Ishikawa (cell line): ENCODE measurements around the gene PLSCR4.

ENCODE experiments used
- CEBPB ChIP-seq: IDR thresholded peaks from 2 replicates; pipeline ENCODE4 v1.6.1; 2012
- CREB1 ChIP-seq: IDR thresholded peaks from 2 replicates; pipeline ENCODE4 v1.6.1; 2012; ENCODE audit warnings: low read depth
- EGR1 ChIP-seq: IDR thresholded peaks from 2 replicates; pipeline ENCODE4 v1.6.1; 2012
- EP300 ChIP-seq: IDR thresholded peaks from 2 replicates; pipeline ENCODE4 v1.6.1; 2012; ENCODE audit warnings: borderline replicate concordance
- FOXM1 ChIP-seq: IDR thresholded peaks from 2 replicates; pipeline ENCODE4 v1.6.1; 2012; ENCODE audit warnings: low read depth, borderline replicate concordance
- MAX ChIP-seq: IDR thresholded peaks from 2 replicates; pipeline ENCODE4 v1.6.1; 2012
- NFIC ChIP-seq: IDR thresholded peaks from 2 replicates; pipeline ENCODE4 v1.6.1; 2012
- RAD21 ChIP-seq: IDR thresholded peaks from 2 replicates; pipeline ENCODE4 v1.6.1; 2012; ENCODE audit warnings: low read depth
- REST ChIP-seq: IDR thresholded peaks from 2 replicates; pipeline ENCODE4 v1.6.1; 2012; ENCODE audit warnings: low read depth, mild to moderate bottlenecking
- TAF1 ChIP-seq: IDR thresholded peaks from 2 replicates; pipeline ENCODE4 v1.6.1; 2012; ENCODE audit warnings: low read depth, mild to moderate bottlenecking
- TCF12 ChIP-seq: IDR thresholded peaks from 2 replicates; pipeline ENCODE4 v1.6.1; 2012; ENCODE audit warnings: low read depth
- TEAD4 ChIP-seq: IDR thresholded peaks from 2 replicates; pipeline ENCODE4 v1.6.1; 2012
- USF1 ChIP-seq: IDR thresholded peaks from 2 replicates; pipeline ENCODE4 v1.6.1; 2012
- YY1 ChIP-seq: IDR thresholded peaks from 2 replicates; pipeline ENCODE4 v1.6.1; 2012; ENCODE audit warnings: low read depth
- ZBTB7A ChIP-seq: IDR thresholded peaks from 2 replicates; pipeline ENCODE4 v1.6.1; 2012; ENCODE audit warnings: low read depth

The PLSCR4 gene

GRCh38 chr3:146153429-146153828 lies 97.5 kb downstream of the PLSCR4 start:
- TF ChIP-seq FOXM1 (no peak), TAF1 (no peak), TEAD4 (no peak), TCF12 (no peak), REST (no peak), ZBTB7A (no peak), NFIC (no peak), CEBPB (no peak), EP300 (no peak), YY1 (no peak)

- TF ChIP-seq EP300 (no peak), TAF1 (no peak), CEBPB (no peak), CREB1 (no peak), TEAD4 (no peak), USF1 (no peak), MAX (no peak), REST (no peak), EGR1 (no peak), NFIC (no peak), YY1 (no peak), TCF12 (no peak), FOXM1 (no peak), RAD21 (no peak), ZBTB7A (no peak)
Observed at GRCh38 chr3:146152834-146153233, 98.1 kb downstream of the PLSCR4 start.

GRCh38 chr3:146148468-146148931 lies 102.4 kb downstream of the PLSCR4 start:
- no peak for TF ChIP-seq TAF1
- no peak for TF ChIP-seq RAD21
- TF ChIP-seq CREB1 = no peak
- no peak for TF ChIP-seq TCF12
- no peak for TF ChIP-seq CEBPB
- TF ChIP-seq EGR1 = no peak
- no peak for TF ChIP-seq YY1
- no peak for TF ChIP-seq FOXM1

- TF ChIP-seq RAD21 (no peak), CEBPB (no peak), TEAD4 (no peak), MAX (no peak), USF1 (no peak), REST (no peak), EGR1 (no peak), EP300 (no peak), FOXM1 (no peak), CREB1 (no peak), TAF1 (no peak), NFIC (no peak), YY1 (no peak), TCF12 (no peak), ZBTB7A (no peak)
Observed at GRCh38 chr3:146145642-146146041, 105.3 kb downstream of the PLSCR4 start.

GRCh38 chr3:146142757-146143156 lies 108.1 kb downstream of the PLSCR4 start:
- TF ChIP-seq REST (no peak), CREB1 (no peak), USF1 (no peak), TEAD4 (no peak), NFIC (no peak), TCF12 (no peak), FOXM1 (no peak), EGR1 (no peak), CEBPB (no peak), EP300 (no peak), ZBTB7A (no peak), MAX (no peak), TAF1 (no peak), YY1 (no peak), RAD21 (no peak)
